PC-3 (cell line): ENCODE measurements around the gene ADARB2.

ENCODE experiments used
- EZH2phosphoT487 ChIP-seq: fragments of 300-600 bp; sonication (generic); IDR thresholded peaks from 2 replicates; pipeline ENCODE4 v1.6.1; 2018; ENCODE audit warnings: mild to moderate bottlenecking, antibody characterized with exemption, low read length, borderline replicate concordance
- TF ChIP-seq, protein P1 (sequence below): fragments of 300-600 bp; sonication (generic); conservative IDR thresholded peaks from 2 replicates; pipeline ENCODE4 v1.5.1; 2017; ENCODE audit warnings: antibody characterized with exemption, low read depth, mild to moderate bottlenecking, low read length

GRCh38 chr10:1411451-1411850 is 325.9 kb downstream of the ADARB2 start:
- TF ChIP-seq, protein P1, sequence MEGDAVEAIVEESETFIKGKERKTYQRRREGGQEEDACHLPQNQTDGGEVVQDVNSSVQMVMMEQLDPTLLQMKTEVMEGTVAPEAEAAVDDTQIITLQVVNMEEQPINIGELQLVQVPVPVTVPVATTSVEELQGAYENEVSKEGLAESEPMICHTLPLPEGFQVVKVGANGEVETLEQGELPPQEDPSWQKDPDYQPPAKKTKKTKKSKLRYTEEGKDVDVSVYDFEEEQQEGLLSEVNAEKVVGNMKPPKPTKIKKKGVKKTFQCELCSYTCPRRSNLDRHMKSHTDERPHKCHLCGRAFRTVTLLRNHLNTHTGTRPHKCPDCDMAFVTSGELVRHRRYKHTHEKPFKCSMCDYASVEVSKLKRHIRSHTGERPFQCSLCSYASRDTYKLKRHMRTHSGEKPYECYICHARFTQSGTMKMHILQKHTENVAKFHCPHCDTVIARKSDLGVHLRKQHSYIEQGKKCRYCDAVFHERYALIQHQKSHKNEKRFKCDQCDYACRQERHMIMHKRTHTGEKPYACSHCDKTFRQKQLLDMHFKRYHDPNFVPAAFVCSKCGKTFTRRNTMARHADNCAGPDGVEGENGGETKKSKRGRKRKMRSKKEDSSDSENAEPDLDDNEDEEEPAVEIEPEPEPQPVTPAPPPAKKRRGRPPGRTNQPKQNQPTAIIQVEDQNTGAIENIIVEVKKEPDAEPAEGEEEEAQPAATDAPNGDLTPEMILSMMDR: no peak
- TF ChIP-seq EZH2phosphoT487: no peak
